H1 (cell line): ENCODE measurements around the gene SBNO1.

Source experiments
- CEBPB ChIP-seq: IDR thresholded peaks from 2 replicates; pipeline ENCODE4 v1.6.1; 2012; ENCODE audit warnings: low read depth, low read length
- CTCF ChIP-seq, 3 experiments: IDR thresholded peaks; 1 replicate in 2 of 3; 2 replicates in 1 of 3; pipeline versions ENCODE4 v1.5.1 to v1.6.1; 2011; ENCODE audit warnings: low read length in 3 of 3, mild to moderate bottlenecking in 3 of 3, inconsistent platforms in 2 of 3, low read depth in 1 of 3, moderate library complexity in 1 of 3; ENCODE audit not compliant: insufficient read depth in 1 of 3; ENCODE audit errors: control extremely low read depth in 1 of 3
- EZH2 ChIP-seq: fragments of 200-600 bp; sonication (generic); IDR thresholded peaks from 2 replicates; pipeline ENCODE4 v1.7.1; 2012; ENCODE audit warnings: low read depth, mild to moderate bottlenecking, moderate library complexity, low read length, inconsistent platforms; ENCODE audit not compliant: severe bottlenecking
- GTF2F1 ChIP-seq: IDR thresholded peaks from 2 replicates; pipeline ENCODE4 v1.6.1; 2012; ENCODE audit warnings: low read depth, low read length, improper control_type of control experiment, borderline replicate concordance
- JUND ChIP-seq: IDR thresholded peaks from 2 replicates; pipeline ENCODE4 v1.6.1; 2011; ENCODE audit warnings: mild to moderate bottlenecking, improper control_type of control experiment, low read length
- POLR2A ChIP-seq, 2 experiments: IDR thresholded peaks; 1 replicate in 1 of 2; 2 replicates in 1 of 2; pipeline ENCODE4 v1.6.1; 2011; ENCODE audit warnings: low read depth in 2 of 2, low read length in 2 of 2, mild to moderate bottlenecking in 2 of 2; ENCODE audit errors: control extremely low read depth in 1 of 2
- POLR2AphosphoS5 ChIP-seq: IDR thresholded peaks from 2 replicates; pipeline ENCODE4 v1.6.1; 2011; ENCODE audit warnings: low read depth, low read length
- RAD21 ChIP-seq, 2 experiments: IDR thresholded peaks in 1 of 2; conservative IDR thresholded peaks in 1 of 2; 2 replicates each; pipeline ENCODE4 v1.6.1; 2011; ENCODE audit warnings: low read depth in 2 of 2, low read length in 2 of 2, improper control_type of control experiment in 1 of 2, inconsistent platforms in 1 of 2, mild to moderate bottlenecking in 1 of 2, moderate library complexity in 1 of 2
- SUZ12 ChIP-seq: fragments of 200-600 bp; sonication (generic); IDR thresholded peaks from 2 replicates; pipeline ENCODE4 v1.6.1; 2012; ENCODE audit warnings: mild to moderate bottlenecking, inconsistent platforms, low read length, moderate library complexity, mixed read lengths
- TAF7 ChIP-seq: optimal IDR thresholded peaks from 2 replicates; pipeline ENCODE3; 2011; ENCODE audit warnings: low read depth, mild to moderate bottlenecking, inconsistent platforms, low read length, moderate library complexity, borderline replicate concordance
- USF2 ChIP-seq: IDR thresholded peaks from 2 replicates; pipeline ENCODE4 v1.6.1; 2011; ENCODE audit warnings: low read length, improper control_type of control experiment
- YY1 ChIP-seq: IDR thresholded peaks from 2 replicates; pipeline ENCODE4 v1.6.1; 2011; ENCODE audit warnings: low read depth, mild to moderate bottlenecking, low read length
- ZNF274 ChIP-seq: IDR thresholded peaks from 2 replicates; pipeline ENCODE4 v1.7.0; 2012; ENCODE audit warnings: low read length, borderline replicate concordance; ENCODE audit errors: extremely low read depth

- TF ChIP-seq CEBPB (no peak), POLR2AphosphoS5 (no peak), CTCF (IDR thresholded peaks at IDR 0.05; ENCODE audit: control extremely low read depth in 1 of 3, insufficient read depth in 1 of 3, low read depth in 1 of 3, low read length in 3 of 3) (no peak), SUZ12 (no peak), ZNF274 (no peak), POLR2A (IDR thresholded peaks at IDR 0.05; ENCODE audit: control extremely low read depth in 1 of 2, low read depth in 2 of 2, low read length in 2 of 2) (no peak), GTF2F1 (no peak), USF2 (no peak), RAD21 (IDR thresholded peaks at IDR 0.05 in 1 of 2, conservative IDR thresholded peaks at IDR 0.05 in 1 of 2; ENCODE audit: low read depth in 2 of 2, low read length in 2 of 2) (no peak), EZH2 (no peak), JUND (no peak), YY1 (no peak), TAF7 (no peak)
Measured at GRCh38 chr12:123396543-123396942, 31.9 kb upstream of the SBNO1 start.
